Measurements from ENCODE around the gene COL28A1.
A peak's percentile ranks its signal among the peaks of the same experiment; 100 is the strongest.

The COL28A1 gene

DNA sequence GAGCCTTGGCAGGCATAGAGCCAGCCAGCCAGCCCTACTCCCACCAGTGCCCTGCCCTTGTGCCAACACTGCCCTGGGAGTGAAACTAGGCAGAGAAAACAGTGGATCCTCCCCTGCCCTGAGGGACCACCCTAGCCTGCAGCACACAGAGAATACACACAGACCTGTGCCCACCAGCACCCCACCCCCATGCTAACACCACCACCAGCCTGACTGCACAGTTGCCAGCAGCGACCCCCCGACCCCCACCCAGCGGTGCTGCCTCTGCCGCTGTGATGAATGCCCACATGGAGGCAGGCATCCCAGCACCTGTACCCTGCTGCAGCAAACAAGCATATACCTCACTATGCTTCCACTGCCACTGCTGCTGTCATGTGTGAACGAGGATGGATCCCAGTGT, 21.6 kb upstream of the COL28A1 start:
- DNase-seq, result no peak

DNA sequence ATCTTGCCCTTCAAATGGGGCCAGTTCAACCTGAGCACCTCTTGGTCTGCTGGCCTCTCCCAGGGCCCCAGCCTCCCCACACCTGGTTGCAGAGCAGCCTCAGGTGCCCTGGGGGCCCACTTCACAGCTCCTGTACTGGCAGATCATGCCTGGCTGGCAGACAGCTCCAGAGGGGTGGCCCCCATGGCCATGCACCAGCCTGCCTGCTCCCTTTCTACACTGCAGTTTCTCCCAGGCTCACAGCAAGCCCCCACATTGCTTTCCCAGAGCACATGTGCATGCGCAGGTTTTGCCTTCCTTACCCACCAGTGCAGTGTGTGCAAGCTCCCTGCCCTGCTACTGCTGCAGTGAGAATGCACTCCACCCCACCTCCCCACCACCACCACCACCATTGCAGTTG, 21.2 kb upstream of the COL28A1 start:
- no peak for DNase-seq

- DNase-seq, result no peak
Observed at GRCh38 chr7:7554649-7555575, 19.2 kb upstream of the COL28A1 start.

GRCh38 chr7:7554021-7554432, 18.4 kb upstream of the COL28A1 start:
- DNase-seq, result peak; percentile 13

DNA sequence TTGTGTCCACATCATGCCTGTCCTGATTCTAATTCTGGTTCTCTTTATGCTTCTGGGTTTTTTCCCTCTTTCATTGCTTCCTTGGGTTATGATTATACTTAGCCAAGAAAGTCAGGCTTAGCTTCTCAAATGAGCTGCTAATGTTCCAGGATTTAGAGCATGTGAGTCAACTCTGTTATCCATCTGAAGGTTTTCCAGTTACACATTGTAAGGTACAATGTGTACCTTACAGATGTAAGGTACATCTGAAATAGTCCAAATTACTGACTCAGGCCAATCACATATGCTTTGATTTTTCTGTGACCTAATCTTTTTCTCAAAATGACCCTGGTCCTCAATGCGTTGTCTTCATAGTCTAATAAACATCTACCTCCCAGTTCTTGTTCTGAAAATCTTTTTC, 17.7 kb upstream of the COL28A1 start:
- no peak for DNase-seq

DNA sequence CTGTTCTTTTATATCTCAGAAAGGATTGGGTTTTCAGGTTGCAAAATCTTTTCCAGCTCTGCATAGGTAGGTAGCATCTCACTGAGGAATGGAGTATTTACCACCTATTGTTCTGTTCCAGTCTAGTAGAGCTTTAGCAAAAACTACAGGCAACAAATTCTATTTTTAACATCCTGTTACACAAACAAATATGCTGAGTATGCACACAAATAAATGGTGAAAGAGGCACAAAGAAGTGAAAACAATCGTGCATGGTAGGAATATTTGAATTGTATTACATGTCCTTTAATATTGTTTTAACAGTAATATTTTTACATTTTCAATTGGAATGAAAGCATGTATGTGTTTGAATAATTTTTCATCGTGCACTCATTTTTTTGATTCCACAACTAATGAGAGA, 16.5 kb upstream of the COL28A1 start:
- DNase-seq, result no peak

DNA sequence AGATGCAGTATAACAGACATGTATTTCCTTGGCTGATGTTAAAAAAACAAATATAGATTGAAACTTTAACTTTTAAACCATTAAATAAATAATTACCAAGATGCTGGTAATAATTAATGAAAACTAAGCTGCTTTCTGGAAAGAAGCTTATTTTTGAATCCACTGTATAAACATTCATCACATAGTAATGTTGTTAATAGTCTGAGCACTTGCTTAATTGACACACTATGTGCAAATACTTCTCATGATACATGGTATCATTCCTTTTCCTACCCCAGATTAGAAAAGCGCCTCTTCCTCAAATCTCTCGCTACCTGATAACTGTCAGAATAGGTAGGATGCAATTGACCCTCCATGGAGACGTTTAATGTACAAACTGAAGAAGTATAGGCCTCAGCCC, 15.0 kb upstream of the COL28A1 start:
- DNase-seq, result no peak

- DNase-seq, result no peak
Observed at GRCh38 chr7:7548407-7548806, 12.7 kb upstream of the COL28A1 start.

DNA sequence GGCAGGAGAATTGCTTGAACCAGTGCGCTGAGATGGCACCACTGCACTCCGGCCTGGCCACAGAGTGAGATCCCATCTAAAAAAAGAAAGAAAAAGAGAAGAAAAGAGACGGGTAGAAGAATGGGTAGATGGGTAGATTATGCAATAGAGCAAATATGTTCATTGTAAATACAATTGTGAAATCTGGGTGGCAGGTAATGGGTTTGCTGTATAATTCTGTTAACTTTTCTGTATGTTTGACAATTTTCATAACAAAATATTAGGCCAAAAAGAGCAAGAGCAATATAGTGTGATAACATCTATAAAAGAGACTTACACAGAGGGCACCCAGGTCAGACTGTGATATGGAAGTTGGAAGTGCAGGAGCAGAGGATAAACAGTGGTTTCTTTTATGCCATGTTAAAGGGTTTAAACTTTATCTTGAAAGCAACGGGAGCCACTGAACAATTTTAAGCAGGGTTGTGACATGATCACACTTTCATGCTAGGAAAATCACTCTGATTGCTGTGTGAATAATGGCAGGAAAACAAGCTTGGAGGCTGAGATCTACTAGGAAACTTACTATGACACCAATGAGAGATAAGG, 6.7 kb upstream of the COL28A1 start:
- no peak for DNase-seq

DNA sequence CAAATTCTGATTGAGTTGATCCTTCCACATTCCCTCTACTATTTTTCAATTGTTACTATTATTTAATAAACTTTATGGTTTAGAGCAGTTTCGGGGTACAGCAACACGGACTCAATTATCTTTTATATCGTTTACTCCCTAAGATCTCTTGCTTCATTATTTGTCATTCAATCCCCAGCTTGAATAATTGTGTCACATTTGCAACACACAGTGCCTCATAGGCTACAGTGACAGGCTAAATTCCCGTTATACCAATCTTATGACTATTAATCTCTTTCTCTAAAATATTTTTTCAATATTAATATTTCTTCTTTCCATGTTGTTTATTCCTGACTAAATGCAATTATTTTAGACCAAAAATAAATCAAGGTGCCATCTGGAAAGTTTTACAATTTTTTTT, 4.0 kb upstream of the COL28A1 start:
- DNase-seq, result no peak

DNA sequence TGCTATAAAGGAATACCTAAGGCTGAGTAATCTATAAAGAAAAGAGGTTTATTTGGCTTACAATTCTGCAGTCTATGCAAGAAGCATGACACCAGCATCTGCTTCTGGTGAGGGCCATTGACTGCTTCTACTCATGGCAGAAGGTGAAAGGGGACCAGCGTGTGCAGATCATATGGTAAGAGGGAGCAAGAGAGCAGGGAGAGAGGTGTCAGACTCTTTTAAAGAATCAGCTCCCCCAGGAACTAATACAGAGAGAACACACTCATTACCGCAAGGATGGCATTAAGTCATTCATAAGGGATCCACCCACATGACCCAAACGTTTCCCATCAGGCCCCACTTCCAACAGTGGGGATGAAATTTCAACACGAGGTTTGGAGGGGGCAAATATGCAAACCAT, 3.5 kb upstream of the COL28A1 start:
- no peak for DNase-seq

- no peak for DNase-seq
Observed at GRCh38 chr7:7537711-7538110, 2.0 kb upstream of the COL28A1 start.

- no peak for DNase-seq
Observed at GRCh38 chr7:7536396-7537019, 835 bp upstream of the COL28A1 start.

GRCh38 chr7:7533831-7534430, 1.7 kb downstream of the COL28A1 start:
- DNase-seq, result no peak

DNA sequence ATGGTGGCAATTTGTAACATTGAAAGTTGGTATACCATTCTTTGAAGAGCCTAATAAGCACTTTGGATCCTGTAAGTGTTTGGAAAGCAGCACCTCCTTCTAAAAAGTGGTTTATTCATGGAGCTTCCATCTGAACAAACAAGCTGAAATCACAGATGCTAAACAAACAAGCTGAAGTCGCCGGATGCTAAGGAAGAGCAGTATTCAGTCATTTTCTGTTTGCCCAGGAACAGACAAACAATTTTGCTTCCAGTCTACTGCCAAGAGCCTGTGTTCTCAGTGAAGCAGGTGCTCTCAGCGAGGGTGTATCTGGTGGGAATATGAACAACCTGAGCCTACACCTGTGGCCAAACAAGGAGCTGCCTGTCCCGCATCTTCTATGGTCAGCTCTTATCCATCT, 6.3 kb downstream of the COL28A1 start:
- DNase-seq, result no peak

- no peak for DNase-seq
Observed at GRCh38 chr7:7527047-7527446, 8.6 kb downstream of the COL28A1 start.

GRCh38 chr7:7526006-7526405, 9.7 kb downstream of the COL28A1 start:
- DNase-seq, result no peak

DNA sequence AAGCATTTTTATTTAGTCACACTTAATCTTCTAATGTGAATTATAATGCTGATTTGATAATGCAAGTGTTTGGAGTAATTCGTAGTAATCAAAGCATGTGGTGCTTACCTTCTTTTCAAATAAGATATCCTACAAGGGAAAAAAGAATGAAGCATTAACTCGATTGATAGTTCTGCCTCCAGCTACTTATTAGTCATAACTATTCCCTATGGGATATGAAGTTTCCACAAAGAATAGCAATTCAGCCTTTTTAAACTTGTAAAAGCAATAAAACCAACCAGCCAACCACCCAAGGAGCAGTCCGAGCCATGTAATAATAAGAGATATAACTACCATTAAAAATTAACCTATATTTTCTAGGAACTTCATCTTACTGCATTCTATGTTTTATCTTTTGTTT, 11.6 kb downstream of the COL28A1 start:
- no peak for DNase-seq

DNA sequence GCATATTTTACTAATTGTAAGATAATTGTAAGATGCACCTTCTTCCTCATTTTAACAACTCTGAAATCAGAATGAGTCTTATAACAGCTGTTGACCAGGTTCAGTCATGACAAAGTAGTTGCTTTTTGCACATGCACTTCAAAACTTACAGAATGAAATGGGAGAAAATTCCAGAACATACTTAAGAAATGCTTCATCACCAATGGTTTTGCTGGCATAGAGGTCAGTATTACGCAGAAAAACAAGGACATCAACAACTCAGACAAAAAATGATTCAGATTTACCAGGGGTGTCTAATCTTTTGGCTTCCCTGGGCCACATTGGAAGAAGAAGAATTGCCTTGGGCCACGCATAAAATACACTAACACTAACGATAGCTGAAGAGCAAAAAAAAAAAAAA, 13.3 kb downstream of the COL28A1 start:
- no peak for DNase-seq

GRCh38 chr7:7521259-7521658, 14.4 kb downstream of the COL28A1 start:
- no peak for DNase-seq

- DNase-seq, result no peak
Observed at GRCh38 chr7:7519528-7519927, 16.1 kb downstream of the COL28A1 start.

- no peak for DNase-seq
Observed at GRCh38 chr7:7519056-7519455, 16.6 kb downstream of the COL28A1 start.

DNA sequence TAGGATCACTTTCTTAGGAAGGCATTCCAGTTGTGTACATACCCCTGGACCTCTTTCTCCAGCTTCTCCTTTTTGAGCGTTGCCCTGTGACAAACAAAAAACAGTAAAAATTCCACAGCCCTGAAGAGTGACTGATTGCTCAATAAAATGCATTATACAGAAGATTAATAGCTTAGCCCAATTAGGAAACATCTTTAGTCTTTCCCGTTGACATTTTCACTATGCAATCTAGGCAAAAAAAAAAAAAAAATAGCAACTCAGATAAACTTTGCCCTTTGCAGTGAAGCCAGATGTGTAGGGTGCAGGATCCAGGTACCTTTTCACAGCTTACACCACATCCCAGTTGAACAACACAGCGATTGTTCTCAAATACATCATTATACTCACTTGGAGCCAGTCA, 17.9 kb downstream of the COL28A1 start:
- DNase-seq, result no peak

DNA sequence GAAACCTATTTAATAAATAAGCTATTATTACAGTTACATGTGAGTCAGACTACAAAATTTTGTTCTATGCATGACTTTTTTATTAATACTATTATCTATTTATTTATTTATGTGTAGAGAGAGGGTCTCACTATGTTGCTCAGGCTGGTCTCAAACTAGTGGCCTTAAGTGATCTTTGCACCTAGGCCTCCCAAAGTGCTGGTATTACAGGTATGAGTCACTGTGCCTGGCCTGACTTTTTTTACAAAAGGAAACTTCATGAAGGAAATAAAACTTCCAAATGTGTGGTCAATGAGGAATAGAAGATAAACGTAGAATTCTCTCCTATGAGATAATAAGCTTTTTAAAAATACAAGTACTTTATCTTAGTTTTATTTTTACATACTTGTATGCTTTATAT, 19.0 kb downstream of the COL28A1 start:
- DNase-seq, result no peak
